Neutrophil (primary cell): ENCODE measurements around the gene FCHO2.
"Not testable (repeated sequence)": the region's sequence is repeated elsewhere in the genome, so short reads cannot be mapped to it uniquely, and the experiment has no call there.

Source experiments
- H3K27ac ChIP-seq: fragments of 200-600 bp; sonication (generic); 2 replicates; pipeline ENCODE4 v1.5.1; 2016; ENCODE audit warnings: mild to moderate bottlenecking, moderate library complexity
- H3K27me3 ChIP-seq: fragments of 200-600 bp; sonication (generic); 2 replicates; pipeline ENCODE4 v1.6.0; 2016; ENCODE audit warnings: mild to moderate bottlenecking
- H3K36me3 ChIP-seq: fragments of 200-600 bp; sonication (generic); 2 replicates; pipeline ENCODE4 v1.5.1; 2017
- H3K4me1 ChIP-seq, 2 experiments: fragments of 200-600 bp in 1 of 2; sonication (generic) in 1 of 2; 1 replicate in 1 of 2; 2 replicates in 1 of 2; pipeline versions ENCODE4 v1.5.1 to v1.6.1; 2013 to 2016; ENCODE audit warnings: low read depth in 1 of 2, low read length in 1 of 2, mild to moderate bottlenecking in 1 of 2, moderate library complexity in 1 of 2; ENCODE audit not compliant: control insufficient read depth in 1 of 2, insufficient read depth in 1 of 2
- H3K4me3 ChIP-seq, 2 experiments: fragments of 200-600 bp in 1 of 2; sonication (generic) in 1 of 2; 1 replicate in 1 of 2; 2 replicates in 1 of 2; pipeline ENCODE4 v1.5.1; 2013 to 2016; ENCODE audit warnings: low read depth in 1 of 2, low read length in 1 of 2, mild to moderate bottlenecking in 1 of 2, moderate library complexity in 1 of 2
- H3K9me3 ChIP-seq: fragments of 200-600 bp; sonication (generic); 2 replicates; pipeline ENCODE4 v1.5.1; 2016
- TF ChIP-seq, protein P1 (sequence below): fragments of 200-600 bp; sonication (generic); IDR thresholded peaks from 2 replicates; pipeline ENCODE4 v1.5.1; 2016; ENCODE audit warnings: antibody characterized with exemption

Gene FCHO2

DNA sequence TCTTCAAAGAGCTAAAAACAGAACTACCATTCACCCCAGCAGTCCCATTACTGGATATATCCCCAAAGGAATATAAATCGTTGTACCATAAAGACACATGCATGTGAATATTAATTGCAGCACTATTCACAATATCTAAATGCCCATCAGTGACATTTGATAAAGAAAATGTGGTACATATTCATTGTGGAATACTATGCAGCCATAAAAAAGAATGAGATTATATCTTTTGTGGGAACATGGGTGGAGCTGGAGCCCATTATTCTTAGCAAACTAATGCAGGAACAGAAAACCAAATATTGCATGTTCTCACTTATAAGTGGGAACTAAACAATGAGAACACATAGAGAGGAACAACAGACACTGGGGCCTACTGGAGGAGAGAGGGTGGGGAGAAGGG lies 38.7 kb downstream of the FCHO2 start:
- H3K27me3 ChIP-seq: no peaks in the 10 kb centered on the region
- peaks cover 34% of the 10 kb centered on the region for H3K36me3 ChIP-seq
- no peaks in the 10 kb centered on the region for H3K9me3 ChIP-seq
- TF ChIP-seq, protein P1, sequence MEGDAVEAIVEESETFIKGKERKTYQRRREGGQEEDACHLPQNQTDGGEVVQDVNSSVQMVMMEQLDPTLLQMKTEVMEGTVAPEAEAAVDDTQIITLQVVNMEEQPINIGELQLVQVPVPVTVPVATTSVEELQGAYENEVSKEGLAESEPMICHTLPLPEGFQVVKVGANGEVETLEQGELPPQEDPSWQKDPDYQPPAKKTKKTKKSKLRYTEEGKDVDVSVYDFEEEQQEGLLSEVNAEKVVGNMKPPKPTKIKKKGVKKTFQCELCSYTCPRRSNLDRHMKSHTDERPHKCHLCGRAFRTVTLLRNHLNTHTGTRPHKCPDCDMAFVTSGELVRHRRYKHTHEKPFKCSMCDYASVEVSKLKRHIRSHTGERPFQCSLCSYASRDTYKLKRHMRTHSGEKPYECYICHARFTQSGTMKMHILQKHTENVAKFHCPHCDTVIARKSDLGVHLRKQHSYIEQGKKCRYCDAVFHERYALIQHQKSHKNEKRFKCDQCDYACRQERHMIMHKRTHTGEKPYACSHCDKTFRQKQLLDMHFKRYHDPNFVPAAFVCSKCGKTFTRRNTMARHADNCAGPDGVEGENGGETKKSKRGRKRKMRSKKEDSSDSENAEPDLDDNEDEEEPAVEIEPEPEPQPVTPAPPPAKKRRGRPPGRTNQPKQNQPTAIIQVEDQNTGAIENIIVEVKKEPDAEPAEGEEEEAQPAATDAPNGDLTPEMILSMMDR: no peak
- H3K4me3 ChIP-seq: no peak overlapping the region
- no peak overlapping the region for H3K27ac ChIP-seq
- H3K4me1 ChIP-seq: no peaks in the 10 kb centered on the region

GRCh38 chr5:72996632-72997031 lies 40.8 kb downstream of the FCHO2 start:
- Histone ChIP-seq H3K9me3 (no peaks in the 10 kb centered on the region), H3K4me1 (no peaks in the 10 kb centered on the region), H3K36me3 (peaks cover 21% of the 10 kb centered on the region), H3K27ac (no peak overlapping the region), H3K4me3 (no peak overlapping the region), H3K27me3 (no peaks in the 10 kb centered on the region)
- TF ChIP-seq, protein P1: no peak

- Histone ChIP-seq H3K9me3 (no peaks in the 10 kb centered on the region), H3K4me3 (no peak overlapping the region), H3K36me3 (peaks cover 13% of the 10 kb centered on the region), H3K4me1 (no peaks in the 10 kb centered on the region), H3K27me3 (no peaks in the 10 kb centered on the region), H3K27ac (no peak overlapping the region)
- TF ChIP-seq, protein P1: no peak
Measured at GRCh38 chr5:72999916-73000315, 44.1 kb downstream of the FCHO2 start.

GRCh38 chr5:73005886-73006285 lies 50.0 kb downstream of the FCHO2 start:
- Histone ChIP-seq H3K36me3 (peaks cover 9% of the 10 kb centered on the region), H3K27ac (no peak overlapping the region), H3K9me3 (no peaks in the 10 kb centered on the region), H3K4me1 (no peaks in the 10 kb centered on the region), H3K4me3 (no peak overlapping the region), H3K27me3 (no peaks in the 10 kb centered on the region)
- TF ChIP-seq, protein P1: no peak

DNA sequence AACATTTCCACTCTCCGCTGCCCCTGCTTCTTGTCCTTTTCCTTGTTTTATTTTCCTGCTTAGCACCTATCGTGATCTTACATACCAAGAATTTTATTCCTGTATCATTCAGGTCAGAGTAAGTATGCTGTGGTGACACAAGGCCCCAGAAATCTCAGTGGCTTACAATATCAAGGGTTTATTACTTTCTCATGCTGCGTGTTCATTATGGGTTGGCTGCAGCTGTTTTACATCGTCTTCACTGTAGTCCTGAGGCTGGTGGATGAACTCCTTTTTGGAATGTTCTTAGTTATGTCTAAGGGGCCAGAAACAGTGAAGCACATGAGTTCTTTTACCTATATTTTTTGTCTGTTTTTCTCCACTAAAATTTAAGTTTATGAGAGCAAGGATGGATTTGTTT lies 51.2 kb downstream of the FCHO2 start:
- Histone ChIP-seq H3K9me3 (no peaks in the 10 kb centered on the region), H3K4me3 (no peak overlapping the region), H3K36me3 (peaks cover 9% of the 10 kb centered on the region), H3K4me1 (no peaks in the 10 kb centered on the region), H3K27me3 (no peaks in the 10 kb centered on the region), H3K27ac (no peak overlapping the region)
- TF ChIP-seq, protein P1: no peak

DNA sequence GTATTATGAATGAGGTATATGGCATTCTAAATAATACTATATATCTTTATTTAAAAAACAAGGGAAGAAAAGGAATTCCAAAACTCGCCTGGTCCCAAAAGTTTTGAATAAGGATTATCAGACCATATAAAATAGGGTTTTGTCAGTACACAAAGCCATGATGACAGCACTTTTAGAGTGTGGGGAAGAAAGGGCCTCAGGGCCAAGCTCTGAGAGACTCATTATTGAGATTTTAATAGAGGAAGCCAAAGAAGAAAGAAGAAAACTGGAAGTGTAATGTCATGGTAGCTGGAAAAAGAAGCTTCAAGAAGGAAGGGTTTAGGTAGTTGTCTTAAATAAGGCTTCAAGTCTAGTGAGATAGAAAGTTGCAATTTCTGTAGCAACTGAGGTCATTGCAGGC lies 53.0 kb downstream of the FCHO2 start:
- Histone ChIP-seq H3K4me3 (no peak overlapping the region), H3K27ac (no peak overlapping the region), H3K27me3 (no peaks in the 10 kb centered on the region), H3K4me1 (no peaks in the 10 kb centered on the region), H3K9me3 (no peaks in the 10 kb centered on the region), H3K36me3 (peaks cover 9% of the 10 kb centered on the region)
- TF ChIP-seq, protein P1: no peak

GRCh38 chr5:73011612-73012011 lies 55.8 kb downstream of the FCHO2 start:
- H3K4me3 ChIP-seq, H3K4me1 ChIP-seq: not testable (repeated sequence)

More at GRCh38 chr5:73011612-73012011, 55.8 kb downstream of the FCHO2 start:
- H3K36me3 ChIP-seq, H3K27me3 ChIP-seq, H3K9me3 ChIP-seq, H3K27ac ChIP-seq: not testable (repeated sequence)
